GM21526 (cell line): ENCODE measurements around the gene ZNF410.
"Not testable (repeated sequence)": the region's sequence is repeated elsewhere in the genome, so short reads cannot be mapped to it uniquely, and the experiment has no call there.

ENCODE experiments used
- ATAC-seq: cut with Tn5 transposase; IDR thresholded peaks from one replicate; pipeline ENCODE4 v1.9.1; 2021; ENCODE audit warnings: moderate library complexity; ENCODE audit not compliant: unreplicated experiment, low FRiP score

Gene ZNF410

DNA sequence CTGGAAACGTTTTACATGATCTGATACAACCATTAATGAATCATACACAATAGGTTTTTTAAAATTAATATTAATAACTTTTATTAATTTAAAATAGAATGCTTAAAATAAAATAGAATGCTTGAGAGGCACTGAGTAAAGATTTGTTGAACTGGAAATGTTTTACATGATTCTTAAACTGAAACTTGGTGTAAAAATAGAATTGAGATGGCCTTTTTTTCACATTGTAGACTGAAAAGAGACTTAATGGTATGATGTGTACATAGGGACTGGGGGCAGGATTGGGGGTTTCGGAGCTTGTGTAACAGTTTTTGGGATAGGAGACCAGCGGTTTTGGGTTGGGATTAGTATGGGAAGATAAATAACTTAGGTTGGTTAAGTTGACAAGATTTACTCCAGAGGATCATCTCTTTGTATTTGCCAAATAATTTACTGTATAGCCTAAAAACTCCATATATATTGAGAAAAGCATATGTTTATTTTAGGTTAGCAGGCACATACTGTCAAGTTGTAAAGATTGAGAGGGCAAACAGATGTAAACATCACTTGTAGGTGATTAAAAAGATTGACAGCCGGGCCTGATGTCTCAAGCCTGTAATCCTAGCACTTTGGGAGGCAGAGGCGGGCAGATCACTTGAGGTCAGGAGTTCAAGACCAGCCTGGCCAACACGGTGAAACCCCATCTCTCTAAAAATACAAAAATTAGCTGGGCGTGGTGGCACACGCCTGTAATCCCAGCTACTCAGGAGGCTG, 2.0 kb upstream of the ZNF410 start:
- ATAC-seq: no peak

DNA sequence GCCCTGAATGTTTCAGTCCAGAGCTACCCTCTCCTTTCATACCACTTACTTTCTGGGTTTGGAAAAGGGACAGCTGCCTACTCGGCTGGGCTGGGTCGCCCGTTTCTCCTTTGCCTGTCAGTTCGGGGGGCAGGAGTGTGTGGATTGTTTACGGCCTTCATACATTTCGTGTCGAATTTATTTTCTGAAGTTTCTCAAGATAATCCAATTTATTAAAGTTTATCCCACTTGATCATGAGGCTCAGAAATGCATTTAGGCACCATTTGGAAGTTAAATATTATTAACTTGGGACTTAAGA, 608 bp downstream of the ZNF410 start:
- no peak for ATAC-seq

DNA sequence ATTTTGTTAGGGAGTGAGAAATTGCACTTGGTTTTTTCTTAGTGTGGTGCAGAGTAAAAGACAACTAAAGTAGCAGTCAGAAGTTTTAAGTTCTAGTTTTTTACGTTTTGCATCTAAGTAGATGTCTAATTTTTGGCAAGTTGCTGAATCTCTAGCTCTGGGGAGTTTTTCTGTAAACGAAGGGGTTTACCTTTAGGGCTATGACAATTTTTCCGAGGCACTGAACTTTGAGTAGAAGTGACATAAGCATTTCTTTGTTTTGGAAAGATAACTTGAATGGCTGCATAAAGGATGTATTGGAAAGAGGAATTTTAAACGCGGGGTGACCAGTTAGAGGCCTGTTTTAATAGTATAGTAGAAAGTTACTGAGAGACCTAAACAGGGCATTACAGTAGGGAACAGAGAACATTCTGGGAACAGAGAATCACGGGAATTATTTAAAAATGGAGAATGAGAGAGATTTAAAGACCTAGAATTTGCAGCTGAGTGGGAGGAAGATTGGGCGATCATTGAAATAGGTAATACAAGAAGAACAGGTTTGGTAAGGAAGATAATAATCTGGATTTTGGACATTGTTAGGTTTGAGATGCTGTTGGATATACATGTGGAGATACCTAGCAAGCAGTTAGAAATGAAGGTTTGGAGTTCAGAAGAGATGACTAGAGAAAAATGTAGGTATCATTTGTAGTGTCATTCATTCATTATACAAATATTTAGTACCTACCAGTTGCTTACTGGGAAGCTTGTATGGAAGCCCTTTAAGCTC, 1.2 kb downstream of the ZNF410 start:
- ATAC-seq: no peak

DNA sequence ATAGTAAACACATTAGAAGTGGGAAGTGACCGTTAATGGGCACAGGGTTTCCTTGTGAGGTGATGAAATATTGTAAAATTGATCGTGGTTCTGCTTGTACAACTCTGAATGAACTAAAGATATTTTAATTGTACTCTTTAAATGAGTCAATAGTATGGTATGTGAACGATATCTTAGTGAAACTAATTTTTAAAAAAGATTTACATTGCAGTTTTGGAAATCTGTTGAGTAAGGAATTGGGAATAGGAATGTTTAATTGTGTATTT, 1.7 kb downstream of the ZNF410 start:
- no peak for ATAC-seq

DNA sequence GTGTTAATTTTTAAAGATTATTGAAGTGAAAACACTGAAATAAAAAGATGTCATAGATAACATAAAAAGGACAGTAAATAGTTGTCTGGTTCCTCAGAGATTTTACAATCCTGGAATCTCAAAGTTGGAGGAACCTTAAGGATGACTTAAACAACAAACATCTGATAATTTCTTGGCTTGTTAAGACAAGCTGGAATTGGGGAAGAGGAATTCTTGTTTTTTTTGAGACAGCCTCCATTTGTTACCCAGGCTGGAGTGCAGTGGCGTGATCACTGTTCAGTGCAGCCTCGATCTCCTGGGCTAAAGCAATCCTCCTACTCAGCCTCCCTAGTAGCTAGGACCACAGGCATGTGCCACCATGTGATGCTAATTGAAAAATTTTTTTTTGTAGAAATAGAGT, 2.3 kb downstream of the ZNF410 start:
- ATAC-seq: no peak

DNA sequence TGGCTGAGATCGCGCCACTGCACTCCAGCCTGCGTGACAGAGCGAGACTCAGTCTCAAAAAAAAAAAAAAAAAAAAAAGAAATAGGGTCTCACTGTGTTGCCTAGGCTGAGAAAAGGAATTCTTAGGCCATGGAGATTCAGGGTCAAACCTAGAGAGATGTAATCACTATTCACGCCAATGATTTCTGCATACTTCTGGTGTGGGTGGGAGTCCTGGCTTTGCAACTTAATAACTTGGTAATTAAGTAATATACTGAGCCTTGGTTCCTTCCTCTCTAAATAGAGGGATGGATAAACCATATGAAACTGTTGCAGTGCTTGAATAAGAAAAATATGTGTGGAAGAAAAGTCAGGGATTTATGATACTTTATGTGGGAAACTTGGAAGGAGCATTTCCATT, 2.7 kb downstream of the ZNF410 start:
- ATAC-seq: no peak

DNA sequence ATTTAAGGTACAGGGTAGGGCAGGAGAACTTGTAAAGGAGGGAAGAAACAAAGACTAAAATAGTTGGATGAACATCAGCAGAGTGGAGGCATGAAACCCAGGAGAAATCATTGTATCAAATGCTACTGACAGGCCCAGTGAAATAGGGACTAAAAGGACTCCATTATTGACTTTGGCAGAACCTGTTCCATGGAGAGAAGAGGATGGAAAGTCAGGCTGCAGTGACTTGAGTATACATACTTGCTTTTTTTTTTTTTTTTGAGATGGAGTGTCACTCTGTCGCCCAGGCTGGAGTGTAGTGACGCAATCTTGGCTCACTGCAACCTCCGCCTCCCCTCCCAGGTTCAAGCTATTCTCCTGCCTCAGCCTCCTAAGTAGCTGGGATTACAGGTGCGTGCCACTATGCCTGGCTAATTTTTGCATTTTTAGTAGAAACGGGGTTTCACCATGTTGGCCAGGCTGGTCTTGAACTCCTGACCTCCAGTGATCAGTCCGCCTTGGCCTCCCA, 7.6 kb downstream of the ZNF410 start:
- not testable (repeated sequence) for ATAC-seq

DNA sequence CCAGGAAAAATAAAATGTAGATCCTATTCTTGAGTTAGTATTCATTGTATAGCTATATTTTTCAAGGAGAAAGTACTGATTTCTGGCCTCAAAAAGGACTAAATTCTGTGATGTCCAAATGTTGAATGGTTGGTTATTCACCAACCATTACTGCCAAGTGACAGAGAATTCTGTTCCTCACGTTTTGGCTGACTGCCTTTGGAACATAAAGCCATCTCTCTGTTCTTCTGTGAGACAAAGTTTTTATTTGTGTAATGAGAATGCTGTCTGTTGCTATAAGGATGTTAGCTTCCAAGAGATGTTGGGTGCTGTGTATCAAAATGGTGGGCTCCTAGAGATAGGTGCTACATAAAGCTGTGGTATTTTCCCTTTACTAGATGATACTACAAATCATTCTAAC, 9.3 kb downstream of the ZNF410 start:
- ATAC-seq: no peak

DNA sequence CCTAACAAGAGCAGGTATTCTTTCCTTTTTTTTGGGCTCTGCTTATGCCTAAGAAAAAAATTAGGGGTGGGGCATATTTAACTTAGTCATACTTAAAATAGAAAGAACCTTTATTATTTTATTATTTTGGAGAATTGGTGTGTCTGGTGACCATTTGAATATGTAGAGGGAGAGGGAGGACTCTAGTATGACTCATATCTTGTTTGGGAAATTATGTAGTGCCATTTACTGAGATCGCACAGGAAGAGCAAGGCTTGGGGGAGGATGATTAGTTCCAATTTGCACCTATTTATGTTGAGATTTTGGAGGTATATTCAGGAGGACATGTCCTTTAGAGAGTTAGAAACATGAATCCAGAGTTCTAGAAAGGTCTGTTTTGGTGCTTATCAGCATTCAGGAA, 9.9 kb downstream of the ZNF410 start:
- no peak for ATAC-seq

DNA sequence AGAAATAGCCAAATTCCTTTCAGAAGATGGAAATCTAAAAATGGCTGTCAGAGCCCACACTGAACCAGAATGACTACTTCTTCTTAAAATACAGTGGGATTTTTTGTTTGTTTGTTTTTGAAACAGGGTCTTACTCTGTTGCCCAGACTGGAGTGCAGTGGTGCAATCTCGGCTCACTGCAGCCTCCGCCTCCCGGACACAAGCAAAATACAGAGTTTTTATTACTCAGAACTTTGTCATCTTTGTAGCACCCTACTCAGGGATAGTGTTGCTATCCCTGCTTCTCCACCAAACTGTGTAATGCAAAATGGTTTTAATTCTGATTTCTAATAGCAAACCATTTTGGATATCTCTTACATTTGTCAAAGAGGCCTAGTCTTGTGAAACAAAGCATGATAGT, 16.4 kb downstream of the ZNF410 start:
- ATAC-seq: no peak

DNA sequence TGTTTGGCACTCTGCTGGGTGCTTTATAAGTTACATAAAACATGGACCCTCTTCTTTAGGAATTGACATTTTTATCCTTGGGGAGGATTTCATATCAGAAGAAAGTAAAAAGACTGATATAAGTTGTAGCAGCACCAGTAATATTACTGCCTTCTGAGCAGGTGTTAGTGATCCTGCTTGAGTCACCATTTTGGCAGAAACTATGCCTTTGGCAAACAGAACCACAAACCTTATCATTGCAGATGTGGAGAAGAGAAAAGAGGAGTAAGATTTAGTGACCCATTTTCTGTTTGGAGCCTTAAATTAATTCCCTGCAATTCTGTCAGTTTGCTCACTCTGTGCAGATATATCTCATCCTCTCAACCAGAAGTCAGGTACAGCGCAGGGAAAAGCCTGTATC, 23.0 kb downstream of the ZNF410 start:
- ATAC-seq: no peak

DNA sequence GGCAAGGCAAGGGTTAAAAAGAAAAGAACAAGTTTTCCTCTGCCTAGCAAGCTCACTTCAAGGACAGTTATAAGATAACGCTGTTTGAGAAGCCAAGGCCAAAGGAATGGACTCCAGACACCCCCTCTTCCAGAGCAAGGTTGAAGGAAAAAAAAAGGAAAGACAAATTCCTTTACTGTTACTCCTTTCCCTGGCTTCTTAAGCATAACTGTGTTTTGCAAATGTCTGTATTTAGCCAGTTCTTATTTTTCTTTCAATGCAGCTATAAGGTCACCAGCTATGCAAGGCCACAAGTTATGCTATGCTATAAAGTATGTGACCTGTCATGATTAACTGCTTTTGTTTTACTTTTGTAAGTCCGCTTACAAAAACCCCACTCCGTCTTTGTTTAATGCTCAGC, 26.6 kb downstream of the ZNF410 start:
- ATAC-seq: no peak

DNA sequence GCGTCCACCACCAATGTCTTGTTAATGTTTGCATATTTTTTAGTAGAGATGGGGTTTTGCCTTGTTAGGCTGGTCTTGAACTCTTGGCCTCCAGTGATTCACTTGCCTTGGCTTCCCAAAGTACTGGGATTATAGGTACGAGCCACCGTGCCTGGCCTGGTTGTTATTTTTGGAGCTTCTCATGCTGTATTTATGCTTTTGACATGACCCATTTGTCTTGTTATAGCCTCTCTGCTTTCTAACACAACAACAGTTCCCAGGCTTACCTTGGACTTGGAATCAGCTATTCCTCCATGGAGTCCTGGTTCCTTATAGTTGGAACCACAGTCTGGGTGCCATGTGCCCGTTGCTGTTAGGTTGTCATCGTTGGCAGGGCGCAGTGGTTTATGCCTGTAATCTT, 29.7 kb downstream of the ZNF410 start:
- ATAC-seq: no peak

DNA sequence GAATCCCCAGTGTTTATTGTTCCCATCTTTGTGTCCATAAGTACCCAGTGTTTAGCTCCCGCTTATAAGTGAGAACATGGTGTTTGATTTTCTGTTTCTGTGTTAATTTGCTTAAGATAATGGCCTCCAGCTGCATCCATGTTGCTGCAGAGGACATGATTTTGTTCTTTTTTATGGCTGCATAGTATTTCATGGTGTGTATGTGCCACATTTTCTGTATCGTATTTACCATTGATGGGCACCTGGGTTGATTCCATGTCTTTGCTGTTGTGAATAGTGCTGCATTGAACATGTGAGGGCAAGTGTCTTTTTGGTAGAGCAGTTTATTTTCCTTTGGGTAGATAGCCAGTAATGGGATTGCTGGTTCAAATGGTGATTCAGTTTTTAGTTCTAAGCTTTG, 32.8 kb downstream of the ZNF410 start:
- ATAC-seq: not testable (repeated sequence)

DNA sequence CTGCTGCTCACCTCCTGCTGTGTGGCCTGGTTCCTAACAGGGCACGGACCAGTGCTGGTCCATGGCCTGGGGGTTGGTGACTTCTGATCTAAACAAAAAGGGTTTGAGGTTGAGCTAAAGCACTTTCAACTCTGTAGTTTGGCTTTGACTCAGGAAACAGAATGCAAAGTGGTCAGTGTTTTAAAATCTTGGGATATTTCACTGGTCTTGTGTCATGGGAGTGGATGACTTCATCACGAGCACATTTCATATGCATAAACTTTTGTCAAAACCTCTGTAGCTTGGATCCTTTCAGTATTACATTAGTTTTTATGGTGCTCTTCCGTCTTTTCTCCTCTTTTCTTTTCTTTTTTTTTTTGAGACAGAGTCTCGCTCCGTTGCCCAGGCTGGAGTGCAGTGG, 37.7 kb downstream of the ZNF410 start:
- ATAC-seq: no peak

DNA sequence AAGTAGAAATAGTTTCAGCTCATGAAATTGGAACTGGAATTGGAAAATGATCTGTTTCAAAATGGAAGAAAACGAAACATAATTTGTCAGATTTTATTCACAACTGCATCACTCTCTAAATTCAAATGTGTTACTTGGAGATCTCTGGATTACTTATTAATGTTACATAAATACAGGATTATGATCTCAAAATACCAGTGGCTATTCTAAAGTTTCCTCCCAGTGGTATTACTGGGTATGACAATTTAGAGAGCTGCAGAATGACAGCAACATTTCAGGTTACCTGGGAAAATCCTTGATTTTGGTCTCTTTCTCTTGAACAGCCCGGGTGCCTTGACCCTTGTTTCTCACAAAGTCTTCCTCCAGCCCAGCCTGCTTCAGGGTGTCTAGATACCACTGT, 49.0 kb downstream of the ZNF410 start:
- ATAC-seq: no peak

DNA sequence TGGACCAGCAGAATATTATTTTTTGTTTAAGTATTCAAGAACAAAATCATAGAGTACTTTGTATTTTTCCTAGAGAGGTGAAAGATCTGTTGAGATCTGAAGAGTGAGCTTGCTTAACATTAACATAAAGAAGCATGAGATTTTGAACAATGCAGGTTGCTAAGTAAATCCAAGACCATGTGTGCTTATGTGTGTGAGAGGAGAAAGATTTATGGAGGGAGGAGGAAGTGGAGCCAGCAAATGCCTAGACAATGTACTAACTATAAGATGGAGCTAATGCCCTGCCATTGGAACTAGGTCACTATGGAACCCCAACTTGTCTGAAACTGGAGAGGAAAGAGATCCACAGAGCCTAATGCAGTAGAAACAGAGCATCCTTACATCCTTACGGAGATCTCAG, 49.9 kb downstream of the ZNF410 start:
- ATAC-seq: no peak

DNA sequence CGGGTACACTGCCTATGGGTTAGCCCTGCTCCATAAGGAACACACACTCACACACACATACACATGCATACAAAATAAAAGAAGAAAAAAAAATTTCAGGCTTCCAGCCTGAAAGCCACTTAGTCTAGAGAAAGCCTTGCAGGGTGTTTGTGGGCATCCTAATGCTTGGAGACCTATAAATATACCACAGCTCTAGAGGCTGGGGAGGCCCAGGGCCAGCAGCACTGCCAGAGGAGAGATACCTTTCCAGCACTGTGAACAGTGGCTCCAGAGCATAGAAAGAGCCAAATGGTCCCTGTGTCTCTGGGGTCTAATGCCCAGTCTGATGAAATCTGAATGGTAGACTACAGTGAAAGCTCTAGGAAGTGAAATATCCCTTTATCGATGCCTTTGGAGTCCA, 50.4 kb downstream of the ZNF410 start:
- ATAC-seq: no peak

DNA sequence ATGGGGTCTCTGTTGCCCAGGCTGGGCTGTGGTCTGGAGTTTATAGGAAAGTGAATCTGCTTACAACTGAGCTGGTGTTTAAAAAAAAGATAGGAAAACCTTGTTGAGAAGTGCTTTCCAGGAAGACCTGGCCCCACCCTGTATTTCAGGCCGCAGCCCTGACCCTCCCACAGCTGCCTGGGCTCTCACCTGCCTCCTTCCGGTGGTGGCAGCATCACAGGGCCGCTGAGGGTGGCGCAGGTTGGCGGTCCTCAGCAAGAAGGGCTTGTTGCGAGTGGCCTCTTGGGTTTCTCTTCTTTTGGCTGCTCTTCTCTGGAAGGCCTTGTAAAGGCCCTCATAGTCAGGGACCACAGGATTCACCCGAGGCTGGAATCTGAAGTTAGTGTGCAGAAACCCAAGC, 55.5 kb downstream of the ZNF410 start:
- ATAC-seq: no peak

DNA sequence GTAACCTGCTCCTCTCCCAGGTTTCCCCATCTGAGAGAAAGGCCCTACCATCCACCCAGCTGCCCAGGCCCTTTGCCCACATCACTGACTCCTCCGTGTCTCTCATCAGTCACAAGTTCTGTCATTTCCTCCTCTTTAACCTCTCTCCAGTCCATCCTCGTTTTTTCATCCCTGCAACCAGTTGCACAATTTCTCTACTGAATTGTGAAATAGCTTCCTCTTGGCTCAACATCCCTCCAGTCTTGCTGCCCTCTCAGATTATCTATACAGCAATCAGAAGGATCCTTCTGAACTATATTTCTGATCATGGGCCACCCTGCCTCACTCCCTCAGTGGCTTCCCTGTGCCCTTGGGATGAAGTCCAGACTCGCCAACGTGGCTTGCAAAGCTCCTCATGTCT, 56.4 kb downstream of the ZNF410 start:
- no peak for ATAC-seq

DNA sequence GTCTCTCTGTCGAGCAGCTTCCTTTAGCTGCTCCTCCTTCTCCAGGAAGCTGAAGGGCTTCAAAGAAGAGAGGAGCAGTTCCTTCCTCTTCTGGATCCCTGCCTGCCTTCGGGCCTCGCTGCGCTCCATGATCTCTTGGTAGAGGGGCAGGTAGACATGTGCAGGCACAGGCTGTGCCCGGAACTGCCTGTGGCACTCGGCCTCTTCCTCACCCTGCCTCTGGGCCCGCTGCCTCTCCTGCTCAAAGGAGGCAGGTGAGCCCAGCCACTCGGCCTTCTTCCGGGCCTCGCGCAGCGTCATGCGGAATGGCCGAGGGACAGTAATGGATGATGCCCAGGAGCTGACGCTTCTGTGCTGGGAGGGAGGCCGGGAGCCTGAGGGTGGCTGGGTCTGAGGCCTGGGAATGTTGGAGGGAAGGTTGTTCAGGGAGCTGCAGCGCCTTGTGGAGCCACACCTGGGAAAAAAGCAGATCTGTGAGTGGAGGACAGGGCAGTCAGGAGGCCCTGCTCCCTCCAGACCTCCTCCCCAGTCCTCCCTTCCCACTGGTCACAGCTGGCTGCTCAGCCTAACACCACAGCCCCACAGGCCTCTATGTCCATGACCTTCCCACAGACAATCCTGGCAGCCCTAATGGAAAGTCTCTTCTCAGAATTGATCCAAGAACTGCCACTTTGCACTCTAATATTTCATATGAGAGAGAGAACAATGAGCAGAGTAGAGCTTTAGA, 57.9 kb downstream of the ZNF410 start:
- no peak for ATAC-seq

DNA sequence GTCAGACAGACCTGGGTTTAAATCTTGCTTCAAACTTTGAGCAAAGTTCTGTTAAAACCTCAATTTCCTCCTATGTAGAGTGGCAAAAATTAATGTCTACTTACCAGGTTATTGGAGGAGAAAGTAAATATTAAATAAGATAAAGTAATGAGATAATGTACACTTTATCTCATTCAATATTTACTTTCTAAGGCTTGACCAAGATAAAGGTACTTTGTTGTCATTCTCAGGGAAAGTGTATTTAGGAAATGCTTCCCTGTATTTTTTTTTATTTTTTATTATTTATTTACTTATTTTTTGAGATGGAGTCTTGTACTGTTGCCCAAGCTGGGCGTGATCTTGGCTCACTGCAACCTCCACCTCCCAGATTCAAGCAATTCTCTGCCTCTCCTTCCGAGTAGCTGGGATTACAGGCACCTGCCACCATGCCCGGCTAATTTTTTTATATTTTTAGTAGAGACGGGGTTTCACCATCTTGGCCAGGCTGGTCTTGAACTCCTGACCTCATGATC, 58.6 kb downstream of the ZNF410 start:
- ATAC-seq: no peak
